ENCODE data around the gene ZNF771. TPM values are rescaled to one million over a fixed set of nuclear protein-coding genes. Genes with fewer than 3 reads are reported as not detected.

ZNF771 gene
- polyA plus RNA-seq, 1 of the 3 experiments (the other 2 are of a cell fraction) = 20.4 TPM

- Histone ChIP-seq H4K20me1 (ENCODE audit: insufficient read depth) (peaks cover 56% of the 10 kb centered on the region), H3K4me1 (ENCODE audit: control insufficient read depth in 1 of 2, insufficient read depth in 2 of 2, low read depth in 1 of 2, low read length in 1 of 2) (peaks cover 3 to 25% of the 10 kb centered on the region in 2 experiments; a peak in 3 of 4 replicates), H3F3A (replicated peaks; ENCODE audit: insufficient read depth) (peaks cover 7% of the 10 kb centered on the region), H3K4me2 (no peak overlapping the region; the same call in 1 of the 2 replicates), H3K27ac (ENCODE audit: low read depth in 2 of 2, low read length in 1 of 2) (no peak overlapping the region), H3K9ac (no peak overlapping the region), H3K9me2 (no peaks in the 10 kb centered on the region), H3K36me3 (replicated peaks in 1 of 2; ENCODE audit: control insufficient read depth in 1 of 2, insufficient read depth in 2 of 2, low read length in 1 of 2) (peaks cover 13 to 25% of the 10 kb centered on the region in 2 experiments), H3K79me2 (ENCODE audit: insufficient read depth) (peaks cover 84% of the 10 kb centered on the region), H2AFZ (ENCODE audit: low read depth) (no peak overlapping the region), H3K4me3 (ENCODE audit: low read depth in 2 of 2, low read length in 1 of 2) (no peak overlapping the region), H3K27me3 (ENCODE audit: insufficient read depth) (no peaks in the 10 kb centered on the region), H3K9me3 (no peaks in the 10 kb centered on the region)
- TF ChIP-seq TCF12 (IDR thresholded peaks at IDR 0.05) (no peak), CTCF (IDR thresholded peaks at IDR 0.05) (no peak), MXI1 (IDR thresholded peaks at IDR 0.05; ENCODE audit: low read depth, low read length) (no peak), EZH2phosphoT487 (IDR thresholded peaks at IDR 0.05; ENCODE audit: borderline replicate concordance, low read depth) (no peak), NFIC (IDR thresholded peaks at IDR 0.05; ENCODE audit: borderline replicate concordance) (no peak), RFX5 (IDR thresholded peaks at IDR 0.05; ENCODE audit: low read length) (no peak), RCOR1 (IDR thresholded peaks at IDR 0.05; ENCODE audit: low read length) (no peak), NRF1 (IDR thresholded peaks at IDR 0.05; ENCODE audit: low read depth, low read length) (no peak), EP300 (IDR thresholded peaks at IDR 0.05; ENCODE audit: borderline replicate concordance in 1 of 2, low read depth in 1 of 2, low read length in 1 of 2) (no peak), RXRA (IDR thresholded peaks at IDR 0.05; ENCODE audit: borderline replicate concordance, low read depth) (no peak), FOXM1 (IDR thresholded peaks at IDR 0.05; ENCODE audit: low read depth) (no peak), GABPA (IDR thresholded peaks at IDR 0.05; ENCODE audit: low read depth) (no peak), SIN3A (IDR thresholded peaks at IDR 0.05; ENCODE audit: borderline replicate concordance, low read depth, low read length) (no peak), POLR2AphosphoS5 (IDR thresholded peaks at IDR 0.05; ENCODE audit: low read depth, low read length) (no peak)
- ChIA-PET CTCF (interaction anchor here (1.2 to 4.0 kb wide), 2 partner anchors 13 to 43 kb away, joined by 3 to 19 read pairs; partner anchors contain the start of gene CD2BP2), POLR2A (interaction anchor here (0.8 to 1.1 kb wide), 2 partner anchors 10 to 11 kb away, joined by 3 read pairs; partner anchors contain the start of gene CD2BP2)
- WGBS (ENCODE audit: low lambda C conversion rate) = 95% methylated on average over 4 of the region's 4 CpGs
- no peak for DNase-seq
Observed at GRCh38 chr16:30366511-30366910, 40.9 kb upstream of the ZNF771 start.

GRCh38 chr16:30367349-30368009 is 39.9 kb upstream of the ZNF771 start:
- Histone ChIP-seq H3K9me3 (no peaks in the 10 kb centered on the region), H3K9ac (peak overlapping the region; percentile 80), H3F3A (replicated peaks; ENCODE audit: insufficient read depth) (peaks cover 7% of the 10 kb centered on the region), H3K27me3 (ENCODE audit: insufficient read depth) (no peaks in the 10 kb centered on the region), H2AFZ (ENCODE audit: low read depth) (no peak overlapping the region), H4K20me1 (ENCODE audit: insufficient read depth) (peaks cover 56% of the 10 kb centered on the region), H3K27ac (ENCODE audit: low read depth in 2 of 2, low read length in 1 of 2) (peak overlapping the region in 1 of 2 experiments; percentile 57; a peak in 1 of 4 replicates), H3K4me3 (ENCODE audit: low read depth in 2 of 2, low read length in 1 of 2) (peak overlapping the region; percentile 74 to 87), H3K79me2 (ENCODE audit: insufficient read depth) (peaks cover 74% of the 10 kb centered on the region), H3K4me1 (ENCODE audit: control insufficient read depth in 1 of 2, insufficient read depth in 2 of 2, low read depth in 1 of 2, low read length in 1 of 2) (peaks cover 4 to 34% of the 10 kb centered on the region in 2 experiments; a peak in 3 of 4 replicates), H3K9me2 (no peaks in the 10 kb centered on the region), H3K36me3 (replicated peaks in 1 of 2; ENCODE audit: control insufficient read depth in 1 of 2, insufficient read depth in 2 of 2, low read length in 1 of 2) (peaks cover 13 to 22% of the 10 kb centered on the region in 2 experiments), H3K4me2 (peak overlapping the region; percentile 97)
- CTCF ChIA-PET = interaction anchor here (1.2 to 4.0 kb wide), 3 partner anchors 14 to 62 kb away, joined by 3 to 19 read pairs (median 3); partner anchors contain the start of genes CD2BP2 and DCTPP1
- POLR2A ChIA-PET = interaction anchor here (0.8 to 1.1 kb wide), 2 partner anchors 11 to 12 kb away, joined by 3 read pairs; partner anchors contain the start of gene CD2BP2
- DNase-seq = no peak
- WGBS (ENCODE audit: low lambda C conversion rate) = 85% methylated on average over 10 of the region's 10 CpGs
- TF ChIP-seq RFX5 (IDR thresholded peaks at IDR 0.05; ENCODE audit: low read length) = no peak
- no peak for TF ChIP-seq SIN3A (IDR thresholded peaks at IDR 0.05; ENCODE audit: borderline replicate concordance, low read depth, low read length)
- TF ChIP-seq IRF3 (IDR thresholded peaks at IDR 0.05; ENCODE audit: low read depth, low read length) = no peak
- TF ChIP-seq YY1 (IDR thresholded peaks at IDR 0.05; ENCODE audit: low read depth) = no peak
- no peak for TF ChIP-seq POLR2AphosphoS5 (IDR thresholded peaks at IDR 0.05; ENCODE audit: low read depth, low read length)
- TF ChIP-seq RAD21 (IDR thresholded peaks at IDR 0.05; ENCODE audit: low read length) = no peak
- no peak for TF ChIP-seq PBX3 (IDR thresholded peaks at IDR 0.05)
- TF ChIP-seq FOXJ3 (CRISPR knock-in tag; IDR thresholded peaks at IDR 0.05) = no peak
- no peak for TF ChIP-seq ZBTB33 (IDR thresholded peaks at IDR 0.05; ENCODE audit: borderline replicate concordance, low read depth)
- no peak for TF ChIP-seq MAX (IDR thresholded peaks at IDR 0.05; ENCODE audit: low read depth)
